Thyroid gland (tissue), 4 donors: ENCODE measurements around the gene DHRS4L2.

Source experiments
- POLR2A ChIP-seq, 2 donors: fragments of 450-650 bp; IDR thresholded peaks; one replicate each; pipeline ENCODE4 v1.6.1; 2017; ENCODE audit warnings: antibody characterized with exemption in 2 of 2, mild to moderate bottlenecking in 2 of 2, moderate library complexity in 1 of 2
- TF ChIP-seq, protein P1 (sequence below), 6 experiments: fragments of 200-600 bp in 3 of 6; fragments of 450-650 bp in 3 of 6; sonication (generic) in 3 of 6; IDR thresholded peaks; one replicate each; pipeline ENCODE4 v1.5.1; 2016 to 2019; ENCODE audit warnings: antibody characterized with exemption in 6 of 6, mild to moderate bottlenecking in 2 of 6, inconsistent platforms in 1 of 6, moderate library complexity in 1 of 6

DNA sequence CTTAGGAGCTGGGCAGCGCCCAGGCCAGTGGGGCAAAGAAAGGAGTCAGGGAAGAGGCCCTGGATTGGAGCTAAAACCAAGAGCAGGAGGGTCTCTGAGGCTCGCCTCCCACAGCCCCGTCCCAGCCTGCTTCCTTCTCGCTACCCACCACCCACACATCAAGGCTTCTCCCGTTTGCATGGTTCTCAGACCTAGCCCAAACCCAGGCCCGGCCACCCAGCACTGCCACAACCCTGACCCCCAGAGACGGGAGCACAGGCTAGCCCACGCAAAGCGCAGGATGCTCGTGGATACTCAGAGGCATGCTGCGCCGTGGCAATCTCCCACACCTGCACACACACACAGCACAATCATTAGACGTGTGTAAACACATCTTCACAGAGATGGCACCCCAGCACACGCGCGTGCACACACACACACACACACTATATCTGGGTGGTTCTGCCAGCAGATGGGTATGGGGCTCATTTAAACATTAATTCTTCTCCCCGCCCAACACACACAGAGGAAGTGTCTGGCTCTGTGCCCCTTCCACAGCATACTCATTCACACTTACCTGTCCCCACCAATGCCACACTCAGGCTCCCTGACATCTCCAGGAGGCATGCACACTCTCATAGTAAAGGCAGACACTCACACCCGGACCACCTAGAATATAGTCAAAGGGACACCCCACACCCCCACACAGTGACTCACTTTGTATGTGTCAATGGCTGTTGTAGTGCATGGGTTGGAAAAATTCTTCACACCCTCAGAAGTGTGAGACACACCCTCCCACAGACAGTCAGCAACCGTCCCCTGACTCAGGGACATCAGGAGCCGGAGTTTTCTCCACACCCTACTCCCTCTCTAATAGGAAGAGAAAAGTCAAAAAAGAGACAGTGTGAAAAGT is 64.2 kb downstream of the DHRS4L2 start:
- no peak for TF ChIP-seq POLR2A (IDR thresholded peaks at IDR 0.05)
- TF ChIP-seq, protein P1, sequence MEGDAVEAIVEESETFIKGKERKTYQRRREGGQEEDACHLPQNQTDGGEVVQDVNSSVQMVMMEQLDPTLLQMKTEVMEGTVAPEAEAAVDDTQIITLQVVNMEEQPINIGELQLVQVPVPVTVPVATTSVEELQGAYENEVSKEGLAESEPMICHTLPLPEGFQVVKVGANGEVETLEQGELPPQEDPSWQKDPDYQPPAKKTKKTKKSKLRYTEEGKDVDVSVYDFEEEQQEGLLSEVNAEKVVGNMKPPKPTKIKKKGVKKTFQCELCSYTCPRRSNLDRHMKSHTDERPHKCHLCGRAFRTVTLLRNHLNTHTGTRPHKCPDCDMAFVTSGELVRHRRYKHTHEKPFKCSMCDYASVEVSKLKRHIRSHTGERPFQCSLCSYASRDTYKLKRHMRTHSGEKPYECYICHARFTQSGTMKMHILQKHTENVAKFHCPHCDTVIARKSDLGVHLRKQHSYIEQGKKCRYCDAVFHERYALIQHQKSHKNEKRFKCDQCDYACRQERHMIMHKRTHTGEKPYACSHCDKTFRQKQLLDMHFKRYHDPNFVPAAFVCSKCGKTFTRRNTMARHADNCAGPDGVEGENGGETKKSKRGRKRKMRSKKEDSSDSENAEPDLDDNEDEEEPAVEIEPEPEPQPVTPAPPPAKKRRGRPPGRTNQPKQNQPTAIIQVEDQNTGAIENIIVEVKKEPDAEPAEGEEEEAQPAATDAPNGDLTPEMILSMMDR (IDR thresholded peaks at IDR 0.05): no peak
